Activated effector memory CD4-positive, alpha-beta T cell treated with Interleukin-2 at 50 U/mL for 16 hours (primary cell): ENCODE measurements around the gene PPM1A.

Source experiments
- DNase-seq: peaks from one replicate; pipeline ENCODE4 v3.0.0-alpha.2; 2020

The PPM1A gene

GRCh38 chr14:60227291-60227690 is 21.7 kb upstream of the PPM1A start:
- no peak for DNase-seq

- no peak for DNase-seq
Observed at GRCh38 chr14:60229614-60230013, 19.4 kb upstream of the PPM1A start.

- no peak for DNase-seq
Observed at GRCh38 chr14:60232185-60232584, 16.8 kb upstream of the PPM1A start.

- DNase-seq: no peak
Observed at GRCh38 chr14:60233251-60233650, 15.8 kb upstream of the PPM1A start.

- no peak for DNase-seq
Observed at GRCh38 chr14:60233891-60234290, 15.1 kb upstream of the PPM1A start.

GRCh38 chr14:60235440-60235839 is 13.6 kb upstream of the PPM1A start:
- DNase-seq: no peak

- DNase-seq: no peak
Observed at GRCh38 chr14:60238955-60239354, 10.1 kb upstream of the PPM1A start.

- DNase-seq: no peak
Observed at GRCh38 chr14:60240139-60240856, 8.7 kb upstream of the PPM1A start.

- DNase-seq: no peak
Observed at GRCh38 chr14:60241091-60241490, 7.9 kb upstream of the PPM1A start.

GRCh38 chr14:60242429-60242828 is 6.6 kb upstream of the PPM1A start:
- DNase-seq: no peak

GRCh38 chr14:60245380-60246177 is 3.4 kb upstream of the PPM1A start:
- DNase-seq: no peak

- peak; percentile 69 for DNase-seq
Observed at GRCh38 chr14:60247994-60248696, 876 bp upstream of the PPM1A start.

GRCh38 chr14:60249321-60250256 is 568 bp downstream of the PPM1A start:
- DNase-seq: peak; percentile 55

GRCh38 chr14:60250257-60251035 is 1.4 kb downstream of the PPM1A start:
- DNase-seq: no peak

- DNase-seq: no peak
Observed at GRCh38 chr14:60251877-60252276, 2.9 kb downstream of the PPM1A start.

GRCh38 chr14:60252630-60253029 is 3.6 kb downstream of the PPM1A start:
- DNase-seq: no peak

- no peak for DNase-seq
Observed at GRCh38 chr14:60253649-60254048, 4.6 kb downstream of the PPM1A start.

- no peak for DNase-seq
Observed at GRCh38 chr14:60254176-60254575, 5.2 kb downstream of the PPM1A start.

- DNase-seq: no peak
Observed at GRCh38 chr14:60257865-60258264, 8.8 kb downstream of the PPM1A start.

GRCh38 chr14:60265163-60265562 is 16.1 kb downstream of the PPM1A start:
- no peak for DNase-seq

GRCh38 chr14:60266021-60266937 is 17.3 kb downstream of the PPM1A start:
- no peak for DNase-seq
